ENCODE results near the gene PPFIA4. TPM values are rescaled to one million over a fixed set of nuclear protein-coding genes. Genes with fewer than 3 reads are reported as not detected.

Gene PPFIA4
- polyA plus RNA-seq, 1 donor (not counting 4 experiments of a cell fraction or from before 2014, with no cell fraction given): 2.3 TPM

DNA sequence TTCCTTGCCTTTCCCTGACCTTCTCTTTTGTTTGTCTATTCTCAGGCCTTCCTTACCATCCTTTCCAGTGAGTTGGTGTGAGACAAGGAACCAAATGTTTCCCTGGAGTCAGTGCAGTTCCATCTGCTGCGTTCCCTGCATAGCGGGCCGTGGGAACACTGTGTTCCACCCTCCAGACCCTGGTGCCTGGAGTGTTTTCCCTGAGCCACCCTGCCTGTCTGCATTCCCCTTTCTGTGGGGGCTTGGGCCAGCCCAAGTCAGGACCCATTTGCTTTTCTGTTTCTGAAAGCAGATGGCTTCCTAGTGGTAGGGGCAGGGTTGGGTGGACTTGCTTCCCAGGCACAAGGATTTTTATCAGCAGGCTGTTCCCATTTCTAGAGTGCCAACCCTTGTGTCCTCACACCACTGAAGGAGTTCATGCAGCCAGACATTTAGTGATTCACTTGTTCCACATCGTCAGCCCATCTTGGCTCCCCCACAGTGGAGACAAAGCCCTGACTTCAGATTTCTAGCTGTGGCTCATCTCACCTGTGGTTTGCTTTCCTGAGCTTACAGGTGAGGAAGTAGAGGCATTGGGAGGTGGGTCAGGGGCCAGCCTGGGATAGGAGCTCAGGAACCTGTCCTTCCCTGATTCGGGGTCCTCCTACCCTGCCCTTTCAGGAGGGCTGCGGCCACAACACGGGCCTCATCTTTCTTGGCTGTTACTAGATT is 73.7 kb downstream of the PPFIA4 start:
- H4K20me1 ChIP-seq (ENCODE audit: control insufficient read depth, extremely low read depth, insufficient read depth, low read length): no peaks in the 10 kb centered on the region
- no peaks in the 10 kb centered on the region for H3K4me1 ChIP-seq (ENCODE audit: control insufficient read depth, extremely low read depth, insufficient read depth, low read length)
- no peak overlapping the region for H3K4me2 ChIP-seq (ENCODE audit: control insufficient read depth, extremely low read depth, insufficient read depth, low read depth, low read length)
- H3K4me3 ChIP-seq (ENCODE audit: control insufficient read depth in 2 of 3, extremely low read depth in 1 of 3, insufficient read depth in 2 of 3, low read depth in 1 of 3, low read length in 3 of 3): no peak overlapping the region
- H3K27me3 ChIP-seq (ENCODE audit: control insufficient read depth, extremely low read depth, insufficient read depth, low read length): peaks cover 4% of the 10 kb centered on the region
- no peaks in the 10 kb centered on the region for H3K9me1 ChIP-seq (ENCODE audit: control insufficient read depth, extremely low read depth, insufficient read depth, low read length)
- dilution Hi-C loops (cut with MboI; ENCODE audit: extremely low pct_ligation_motif_present, low sequenced_read_pairs): no loop called here
- no peaks in the 10 kb centered on the region for H3K79me2 ChIP-seq (ENCODE audit: control insufficient read depth, insufficient read depth, low read length)
- TF ChIP-seq, protein P1, sequence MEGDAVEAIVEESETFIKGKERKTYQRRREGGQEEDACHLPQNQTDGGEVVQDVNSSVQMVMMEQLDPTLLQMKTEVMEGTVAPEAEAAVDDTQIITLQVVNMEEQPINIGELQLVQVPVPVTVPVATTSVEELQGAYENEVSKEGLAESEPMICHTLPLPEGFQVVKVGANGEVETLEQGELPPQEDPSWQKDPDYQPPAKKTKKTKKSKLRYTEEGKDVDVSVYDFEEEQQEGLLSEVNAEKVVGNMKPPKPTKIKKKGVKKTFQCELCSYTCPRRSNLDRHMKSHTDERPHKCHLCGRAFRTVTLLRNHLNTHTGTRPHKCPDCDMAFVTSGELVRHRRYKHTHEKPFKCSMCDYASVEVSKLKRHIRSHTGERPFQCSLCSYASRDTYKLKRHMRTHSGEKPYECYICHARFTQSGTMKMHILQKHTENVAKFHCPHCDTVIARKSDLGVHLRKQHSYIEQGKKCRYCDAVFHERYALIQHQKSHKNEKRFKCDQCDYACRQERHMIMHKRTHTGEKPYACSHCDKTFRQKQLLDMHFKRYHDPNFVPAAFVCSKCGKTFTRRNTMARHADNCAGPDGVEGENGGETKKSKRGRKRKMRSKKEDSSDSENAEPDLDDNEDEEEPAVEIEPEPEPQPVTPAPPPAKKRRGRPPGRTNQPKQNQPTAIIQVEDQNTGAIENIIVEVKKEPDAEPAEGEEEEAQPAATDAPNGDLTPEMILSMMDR (optimal IDR thresholded peaks at IDR 0.05 in 1 of 3, IDR thresholded peaks at IDR 0.05 in 1 of 3, conservative IDR thresholded peaks at IDR 0.05 in 1 of 3; ENCODE audit: extremely low read depth in 1 of 3, insufficient read depth in 2 of 3, low read length in 3 of 3): no peak
- FAIRE-seq (no peak), DNase-seq (ENCODE audit: low read depth, low spot score) (no peak)
- no peak overlapping the region for H2AFZ ChIP-seq (ENCODE audit: control insufficient read depth, low read length)
- no peak overlapping the region for H3K9ac ChIP-seq (ENCODE audit: control insufficient read depth, extremely low read depth, insufficient read depth, low read length)
- H3K36me3 ChIP-seq (ENCODE audit: control insufficient read depth in 2 of 2, extremely low read depth in 1 of 2, insufficient read depth in 2 of 2, low read length in 2 of 2): no peaks in the 10 kb centered on the region
- no peaks in the 10 kb centered on the region for H3K9me3 ChIP-seq (ENCODE audit: control insufficient read depth, low read depth, low read length)
- no peak overlapping the region for H3K27ac ChIP-seq (ENCODE audit: control insufficient read depth, insufficient read depth, low read length)

DNA sequence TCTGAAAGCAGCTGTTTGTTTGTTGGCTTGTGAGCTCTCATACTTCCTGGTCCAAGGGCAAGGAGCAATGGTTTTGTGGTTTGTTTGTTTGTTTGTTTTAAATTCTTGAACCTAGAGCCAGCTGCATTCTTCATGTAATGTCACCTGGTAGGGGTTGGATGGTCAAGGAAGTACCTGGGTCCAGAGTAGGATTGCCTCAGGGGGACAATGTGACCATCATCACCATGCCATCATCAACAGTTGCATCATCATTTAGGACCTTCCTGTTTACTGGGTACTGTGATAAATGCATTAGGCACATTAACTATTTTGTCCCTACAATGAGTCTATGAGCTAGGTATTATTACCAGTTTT is 74.2 kb downstream of the PPFIA4 start:
- DNase-seq (ENCODE audit: low read depth, low spot score): no peak
- FAIRE-seq: no peak
- Histone ChIP-seq H3K36me3 (ENCODE audit: control insufficient read depth in 2 of 2, extremely low read depth in 1 of 2, insufficient read depth in 2 of 2, low read length in 2 of 2) (no peaks in the 10 kb centered on the region), H3K9me3 (ENCODE audit: control insufficient read depth, low read depth, low read length) (no peaks in the 10 kb centered on the region), H3K4me2 (ENCODE audit: control insufficient read depth, extremely low read depth, insufficient read depth, low read depth, low read length) (no peak overlapping the region), H3K27ac (ENCODE audit: control insufficient read depth, insufficient read depth, low read length) (no peak overlapping the region), H3K9ac (ENCODE audit: control insufficient read depth, extremely low read depth, insufficient read depth, low read length) (no peak overlapping the region), H3K79me2 (ENCODE audit: control insufficient read depth, insufficient read depth, low read length) (no peaks in the 10 kb centered on the region), H3K27me3 (ENCODE audit: control insufficient read depth, extremely low read depth, insufficient read depth, low read length) (peaks cover 4% of the 10 kb centered on the region), H3K4me3 (ENCODE audit: control insufficient read depth in 2 of 3, extremely low read depth in 1 of 3, insufficient read depth in 2 of 3, low read depth in 1 of 3, low read length in 3 of 3) (no peak overlapping the region), H3K9me1 (ENCODE audit: control insufficient read depth, extremely low read depth, insufficient read depth, low read length) (no peaks in the 10 kb centered on the region), H3K4me1 (ENCODE audit: control insufficient read depth, extremely low read depth, insufficient read depth, low read length) (no peaks in the 10 kb centered on the region), H2AFZ (ENCODE audit: control insufficient read depth, low read length) (no peak overlapping the region), H4K20me1 (ENCODE audit: control insufficient read depth, extremely low read depth, insufficient read depth, low read length) (no peaks in the 10 kb centered on the region)
- dilution Hi-C loops (cut with MboI; ENCODE audit: extremely low pct_ligation_motif_present, low sequenced_read_pairs): no loop called here
- TF ChIP-seq EZH2 (IDR thresholded peaks at IDR 0.05; ENCODE audit: low read length): no peak
- TF ChIP-seq, protein P1 (optimal IDR thresholded peaks at IDR 0.05 in 1 of 3, IDR thresholded peaks at IDR 0.05 in 1 of 3, conservative IDR thresholded peaks at IDR 0.05 in 1 of 3; ENCODE audit: extremely low read depth in 1 of 3, insufficient read depth in 2 of 3, low read length in 3 of 3): no peak
